ENCODE measurements around the gene FCHSD2. TPM values are rescaled to one million over a fixed set of nuclear protein-coding genes. Genes with fewer than 3 reads are reported as not detected.

The FCHSD2 gene
- total and polyA plus RNA-seq, 2 of the 13 experiments (the other 11 are each of a cell fraction or from before 2014, with no cell fraction given) = 20.5 to 24.8 TPM

GRCh38 chr11:73177778-73178539, 35.8 kb upstream of the FCHSD2 start (continued):
- TF ChIP-seq CREB1 (IDR thresholded peaks at IDR 0.05) (no peak), CREB1 (CRISPR knock-in tag; IDR thresholded peaks at IDR 0.05) (no peak), ZNF431 (CRISPR knock-in tag; IDR thresholded peaks at IDR 0.05; ENCODE audit: borderline replicate concordance, low read depth) (peak; percentile 52; the same call in 1 of the 2 replicates), ZBTB40 (IDR thresholded peaks at IDR 0.05) (no peak), ZBTB40 (CRISPR knock-in tag; IDR thresholded peaks at IDR 0.05) (no peak; the same call in 1 of the 2 replicates), POGZ (CRISPR knock-in tag; IDR thresholded peaks at IDR 0.05) (no peak), EED (CRISPR knock-in tag; IDR thresholded peaks at IDR 0.05) (no peak), MAFF (IDR thresholded peaks at IDR 0.05; ENCODE audit: low read depth, low read length) (no peak), NCOA1 (CRISPR knock-in tag; IDR thresholded peaks at IDR 0.05) (no peak), BCL6 (CRISPR knock-in tag; IDR thresholded peaks at IDR 0.05) (no peak), CERS6 (CRISPR knock-in tag; IDR thresholded peaks at IDR 0.05) (no peak), ZNF782 (CRISPR knock-in tag; IDR thresholded peaks at IDR 0.05; ENCODE audit: borderline replicate concordance) (no peak), ZNF331 (CRISPR knock-in tag; IDR thresholded peaks at IDR 0.05) (peak; percentile 49; the same call in 1 of the 2 replicates), KLF12 (CRISPR knock-in tag; IDR thresholded peaks at IDR 0.05; ENCODE audit: borderline replicate concordance) (no peak; the same call in 1 of the 2 replicates), ZBTB8A (CRISPR knock-in tag; IDR thresholded peaks at IDR 0.05; ENCODE audit: borderline replicate concordance, low read depth) (no peak), HNRNPL (IDR thresholded peaks at IDR 0.05; ENCODE audit: low read depth, low read length) (0 out of 2 replicates have a peak, but pooled peaks have one; percentile 4), HNRNPUL1 (IDR thresholded peaks at IDR 0.05; ENCODE audit: low read depth, low read length) (no peak), MATR3 (CRISPR knock-in tag; IDR thresholded peaks at IDR 0.05) (no peak)
- TF ChIP-seq, protein P1, sequence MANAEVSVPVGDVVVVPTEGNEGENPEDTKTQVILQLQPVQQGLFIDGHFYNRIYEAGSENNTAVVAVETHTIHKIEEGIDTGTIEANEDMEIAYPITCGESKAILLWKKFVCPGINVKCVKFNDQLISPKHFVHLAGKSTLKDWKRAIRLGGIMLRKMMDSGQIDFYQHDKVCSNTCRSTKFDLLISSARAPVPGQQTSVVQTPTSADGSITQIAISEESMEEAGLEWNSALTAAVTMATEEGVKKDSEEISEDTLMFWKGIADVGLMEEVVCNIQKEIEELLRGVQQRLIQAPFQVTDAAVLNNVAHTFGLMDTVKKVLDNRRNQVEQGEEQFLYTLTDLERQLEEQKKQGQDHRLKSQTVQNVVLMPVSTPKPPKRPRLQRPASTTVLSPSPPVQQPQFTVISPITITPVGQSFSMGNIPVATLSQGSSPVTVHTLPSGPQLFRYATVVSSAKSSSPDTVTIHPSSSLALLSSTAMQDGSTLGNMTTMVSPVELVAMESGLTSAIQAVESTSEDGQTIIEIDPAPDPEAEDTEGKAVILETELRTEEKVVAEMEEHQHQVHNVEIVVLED (CRISPR knock-in tag; IDR thresholded peaks at IDR 0.05; ENCODE audit: borderline replicate concordance) = no peak
